ENCODE data around the gene NBPF3.

The NBPF3 gene

DNA sequence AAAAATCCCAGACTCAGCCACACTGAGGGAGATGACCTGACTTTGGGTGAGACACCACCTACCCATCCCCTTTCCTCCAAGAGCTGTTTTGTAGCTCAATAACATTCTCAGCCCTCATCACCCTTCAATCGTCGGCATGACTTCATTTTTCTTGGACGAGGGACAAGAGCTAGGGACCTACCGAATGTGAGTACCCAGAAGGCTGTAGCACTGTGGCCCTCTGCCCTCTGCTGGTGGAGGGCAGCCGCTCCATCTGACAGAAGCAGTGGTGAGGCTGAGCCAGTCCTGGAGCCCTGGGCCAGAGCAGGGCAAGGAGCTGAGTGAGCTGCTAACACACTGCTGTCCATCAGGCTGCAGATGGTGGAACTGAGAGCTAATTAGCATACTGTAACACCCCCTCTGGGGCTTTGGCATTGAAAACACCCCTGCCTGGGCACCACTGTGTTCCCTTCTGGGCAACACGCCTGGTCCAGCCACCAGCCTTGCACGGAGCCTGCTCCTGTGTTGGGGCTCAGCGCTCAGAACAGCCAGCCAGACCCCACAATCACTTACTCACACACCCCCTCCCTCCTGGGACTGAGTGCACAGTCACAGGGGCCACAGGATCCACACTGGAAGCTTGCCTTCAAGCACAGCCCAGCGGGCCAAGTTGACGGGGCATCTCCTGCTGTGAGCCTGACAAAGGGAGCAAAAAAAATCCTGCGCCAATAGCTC, 51.0 kb downstream of the NBPF3 start:
- DNase-seq (ENCODE audit: low read depth) = peak; percentile 21
- H3K4me3 ChIP-seq (ENCODE audit: low read depth, low read length) = no peak overlapping the region

- DNase-seq (ENCODE audit: low read depth) = no peak
- H3K4me3 ChIP-seq (ENCODE audit: low read depth, low read length) = no peak overlapping the region
These were observed 51.8 kb downstream of the NBPF3 start for GRCh38 chr1:21491488-21492355.

DNA sequence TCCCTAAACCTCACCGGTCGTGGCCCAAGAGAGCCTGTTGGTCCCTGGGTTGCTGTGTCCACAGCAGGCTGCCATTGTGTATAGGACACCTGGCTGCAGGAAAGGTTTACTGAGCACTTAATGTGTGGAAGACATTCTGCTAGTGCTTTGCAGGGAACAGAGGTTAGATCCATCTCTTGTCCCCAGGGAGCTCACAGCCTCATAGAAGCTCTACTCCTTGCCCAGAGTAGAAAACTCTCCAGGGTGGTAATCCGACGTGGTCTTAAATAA, 52.4 kb downstream of the NBPF3 start:
- no peak overlapping the region for H3K4me3 ChIP-seq (ENCODE audit: low read depth, low read length)
- DNase-seq (ENCODE audit: low read depth) = no peak

DNA sequence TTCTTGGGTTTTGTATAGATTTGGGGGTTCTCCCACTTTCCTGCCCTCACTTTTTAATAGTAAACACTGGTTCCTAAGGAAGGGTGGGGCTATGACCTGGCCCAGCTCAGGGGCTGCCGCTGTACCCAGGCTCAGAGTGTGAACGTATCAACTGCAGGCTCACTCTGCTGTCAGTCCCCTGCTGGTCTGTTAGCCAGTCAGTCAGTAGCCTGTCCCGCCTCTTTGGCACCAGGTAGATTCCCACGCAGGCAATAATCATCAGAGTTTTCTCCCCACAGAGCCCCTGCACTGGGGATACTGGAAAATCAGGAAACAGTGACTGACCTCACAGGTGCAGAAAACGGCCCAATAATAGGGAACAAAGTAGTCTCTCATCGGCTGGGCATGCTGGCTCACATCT, 54.3 kb downstream of the NBPF3 start:
- no peak for DNase-seq (ENCODE audit: low read depth)
- H3K4me3 ChIP-seq (ENCODE audit: low read depth, low read length) = no peak overlapping the region

DNA sequence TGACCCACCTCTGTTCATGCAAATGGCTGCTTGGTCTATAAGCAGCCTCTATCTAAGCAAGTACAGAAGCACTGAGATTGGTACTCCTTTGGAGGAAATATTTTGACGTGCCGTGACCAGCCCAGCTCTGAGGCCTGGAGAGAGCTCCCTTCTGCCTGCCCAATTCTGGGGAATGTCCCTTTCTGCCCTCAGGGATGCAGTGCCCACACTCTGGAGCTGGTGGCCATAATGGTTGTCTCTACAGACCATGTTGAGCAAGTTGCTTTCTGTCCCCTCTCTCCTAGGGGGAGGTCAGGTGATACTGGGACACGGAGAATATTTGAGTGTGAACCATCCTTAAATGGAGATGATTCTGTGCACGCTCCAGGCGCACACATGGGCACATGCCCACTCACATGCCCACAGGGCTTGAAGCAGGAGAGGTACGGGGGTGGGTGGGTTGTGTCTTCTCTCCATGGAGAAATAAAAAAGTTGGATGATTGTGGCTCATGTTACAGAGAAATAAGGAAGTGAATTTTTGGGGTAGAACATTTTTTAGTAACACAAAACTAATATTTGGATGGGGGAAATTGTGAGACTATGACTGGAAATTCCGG, 55.4 kb downstream of the NBPF3 start:
- no peak overlapping the region for H3K4me3 ChIP-seq (ENCODE audit: low read depth, low read length)
- no peak for DNase-seq (ENCODE audit: low read depth)

DNA sequence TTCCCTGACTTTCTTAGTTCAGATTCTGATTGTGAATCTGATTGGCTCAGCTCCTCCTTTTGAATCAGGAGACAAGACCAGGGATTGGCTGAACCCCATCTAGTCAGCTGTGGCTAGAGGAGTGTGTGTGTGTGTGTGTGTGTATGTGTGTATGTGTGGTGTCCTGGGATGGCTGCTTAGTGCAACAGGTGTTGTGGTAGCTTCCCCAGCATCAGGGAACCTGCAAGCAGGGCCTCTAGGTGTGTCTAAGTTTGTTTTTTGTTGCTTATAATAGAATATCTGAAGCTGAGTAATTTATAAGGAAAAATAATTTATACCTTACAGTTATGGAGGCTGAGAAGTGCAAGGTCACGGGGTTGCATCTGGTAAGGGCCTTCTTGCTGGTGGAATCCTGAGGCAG, 56.1 kb downstream of the NBPF3 start:
- no peak for DNase-seq (ENCODE audit: low read depth)

DNA sequence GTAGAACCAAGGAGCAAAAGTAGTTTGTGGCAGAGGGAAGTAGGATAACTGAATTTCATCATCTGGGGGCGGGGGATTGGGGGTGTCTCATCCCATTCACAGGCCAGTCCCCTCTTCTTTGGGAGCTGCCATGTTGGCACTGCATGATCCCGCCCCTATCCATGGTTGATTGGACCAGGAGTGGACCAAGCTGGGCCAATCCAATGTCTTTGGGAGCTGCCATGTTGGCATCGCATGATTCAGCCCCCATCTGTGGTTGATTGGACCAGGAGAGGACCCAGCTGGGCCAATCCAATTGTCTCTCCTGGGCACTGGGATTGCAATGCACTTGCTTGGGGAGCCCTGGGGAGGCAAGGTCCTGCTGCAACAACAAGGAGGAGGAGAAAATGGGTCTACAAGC, 56.9 kb downstream of the NBPF3 start:
- H3K4me3 ChIP-seq (ENCODE audit: low read depth, low read length) = no peak overlapping the region

More for the DNA sequence above, 56.1 kb downstream of the NBPF3 start:
- no peak overlapping the region for H3K4me3 ChIP-seq (ENCODE audit: low read depth, low read length)

GRCh38 chr1:21497466-21498061, 57.6 kb downstream of the NBPF3 start:
- no peak for DNase-seq (ENCODE audit: low read depth)
- H3K4me3 ChIP-seq (ENCODE audit: low read depth, low read length) = no peak overlapping the region

More for the DNA sequence above, 56.9 kb downstream of the NBPF3 start:
- DNase-seq (ENCODE audit: low read depth) = no peak

GRCh38 chr1:21499283-21499950, 59.5 kb downstream of the NBPF3 start:
- no peak overlapping the region for H3K4me3 ChIP-seq (ENCODE audit: low read depth, low read length)
- no peak for DNase-seq (ENCODE audit: low read depth)

- no peak for DNase-seq (ENCODE audit: low read depth)
- H3K4me3 ChIP-seq (ENCODE audit: low read depth, low read length) = no peak overlapping the region
These were observed 63.9 kb downstream of the NBPF3 start for GRCh38 chr1:21503706-21504377.

GRCh38 chr1:21506804-21507203, 66.9 kb downstream of the NBPF3 start:
- H3K4me3 ChIP-seq (ENCODE audit: low read depth, low read length) = no peak overlapping the region
- DNase-seq (ENCODE audit: low read depth) = no peak

GRCh38 chr1:21507511-21508270, 67.8 kb downstream of the NBPF3 start:
- no peak overlapping the region for H3K4me3 ChIP-seq (ENCODE audit: low read depth, low read length)
- DNase-seq (ENCODE audit: low read depth) = no peak

DNA sequence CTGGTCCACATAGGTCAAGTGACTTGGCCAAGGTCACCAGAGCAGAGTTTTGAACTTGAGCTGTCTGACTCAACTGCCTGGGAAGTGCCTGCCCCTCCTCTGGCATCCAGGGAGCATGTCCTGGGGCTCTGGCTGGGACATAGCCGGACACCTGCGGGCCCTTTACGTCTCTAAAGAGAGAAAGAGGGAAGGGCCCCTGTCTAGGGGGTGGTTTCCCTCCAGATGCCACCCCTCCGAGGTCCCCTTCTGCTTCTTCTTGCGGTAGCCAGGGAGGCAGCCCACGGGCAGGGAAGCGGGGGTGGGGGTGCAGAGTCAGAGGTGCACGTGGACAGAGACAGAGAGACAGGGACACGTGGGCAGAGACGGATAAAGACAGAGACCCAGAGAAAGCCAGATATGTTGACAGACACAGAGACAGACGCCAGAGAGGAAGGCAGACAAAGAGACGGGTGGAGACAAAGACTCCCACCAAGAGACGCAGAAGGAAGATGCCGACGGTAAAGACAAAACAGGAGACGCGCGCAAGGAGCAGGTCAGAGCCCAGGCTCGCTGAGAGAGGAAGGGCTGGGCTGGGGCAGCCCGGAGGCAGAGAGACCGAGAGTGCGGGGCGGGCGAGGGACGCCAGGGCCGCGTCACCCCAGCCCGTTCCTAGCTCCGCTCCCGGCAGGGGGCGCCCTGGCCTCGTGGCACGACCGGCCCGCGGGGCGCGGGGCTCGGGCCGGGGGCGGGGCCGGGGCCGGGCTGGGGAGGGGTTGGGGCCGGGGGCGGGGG, 68.8 kb downstream of the NBPF3 start:
- peak overlapping the region; percentile 50 for H3K4me3 ChIP-seq (ENCODE audit: low read depth, low read length)
- DNase-seq (ENCODE audit: low read depth) = no peak

DNA sequence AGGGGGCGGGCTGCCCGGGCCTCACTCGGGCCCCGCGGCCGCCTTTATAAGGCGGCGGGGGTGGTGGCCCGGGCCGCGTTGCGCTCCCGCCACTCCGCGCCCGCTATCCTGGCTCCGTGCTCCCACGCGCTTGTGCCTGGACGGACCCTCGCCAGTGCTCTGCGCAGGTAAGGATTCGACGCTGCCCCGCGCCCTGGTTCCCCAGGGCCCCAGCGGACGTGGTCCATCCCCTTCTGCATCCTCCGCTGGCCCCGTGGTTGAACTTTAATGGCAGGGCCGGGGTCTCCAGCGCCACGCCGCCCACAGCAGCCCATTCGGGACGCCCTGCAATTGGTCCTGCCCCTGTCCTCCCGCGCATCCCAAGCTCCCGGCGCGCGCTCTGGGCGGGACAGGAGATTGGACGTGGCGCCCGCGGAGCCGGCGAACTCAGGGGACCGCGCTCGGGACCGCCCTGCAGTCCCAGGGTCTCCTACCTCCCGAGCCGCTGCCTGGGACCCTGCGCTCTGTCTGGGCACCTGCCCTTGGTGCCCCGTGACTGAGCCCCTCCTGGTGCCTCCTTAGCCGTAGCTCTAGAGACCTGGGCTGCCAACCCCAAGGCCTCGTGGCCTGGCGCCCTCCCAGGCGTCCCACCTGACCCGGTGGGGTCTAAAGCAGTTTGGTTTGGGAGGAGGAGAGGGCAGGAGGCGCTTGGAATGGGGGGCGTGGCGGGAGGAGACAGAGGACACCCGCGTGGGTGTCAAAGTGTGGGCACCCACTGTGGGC, 69.6 kb downstream of the NBPF3 start, which contains the start of gene ALPL:
Gene ALPL (plus strand): TSS at position 73 of the 762 bp plus-strand sequence. CDS start 44,659 bp downstream, outside the sequence.
- peak within 1 kb of the TSS; percentile 50 for H3K4me3 ChIP-seq (ENCODE audit: low read depth, low read length)
- DNase-seq (ENCODE audit: low read depth) = no peak

DNA sequence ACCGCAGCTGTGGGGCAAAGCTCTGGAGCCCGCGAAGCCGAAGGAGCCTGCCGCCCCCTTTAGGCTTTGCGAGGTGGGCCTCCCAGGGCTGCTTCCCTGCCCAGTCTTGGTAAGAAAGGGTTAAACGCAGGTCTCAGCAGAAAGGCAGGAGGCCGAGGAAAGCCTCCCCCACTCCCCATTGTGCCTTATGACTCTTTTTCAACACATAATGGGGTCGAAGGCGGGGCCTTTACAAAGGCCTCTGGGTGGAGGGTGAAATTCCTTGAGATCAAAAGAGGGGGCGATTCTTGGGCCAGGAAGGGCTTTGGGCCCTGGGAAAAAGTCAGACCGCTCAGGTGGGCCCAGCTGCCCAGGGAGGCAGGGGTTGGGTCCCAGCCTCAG, 70.2 kb downstream of the NBPF3 start:
- H3K4me3 ChIP-seq (ENCODE audit: low read depth, low read length) = peak overlapping the region; percentile 50
- no peak for DNase-seq (ENCODE audit: low read depth)

DNA sequence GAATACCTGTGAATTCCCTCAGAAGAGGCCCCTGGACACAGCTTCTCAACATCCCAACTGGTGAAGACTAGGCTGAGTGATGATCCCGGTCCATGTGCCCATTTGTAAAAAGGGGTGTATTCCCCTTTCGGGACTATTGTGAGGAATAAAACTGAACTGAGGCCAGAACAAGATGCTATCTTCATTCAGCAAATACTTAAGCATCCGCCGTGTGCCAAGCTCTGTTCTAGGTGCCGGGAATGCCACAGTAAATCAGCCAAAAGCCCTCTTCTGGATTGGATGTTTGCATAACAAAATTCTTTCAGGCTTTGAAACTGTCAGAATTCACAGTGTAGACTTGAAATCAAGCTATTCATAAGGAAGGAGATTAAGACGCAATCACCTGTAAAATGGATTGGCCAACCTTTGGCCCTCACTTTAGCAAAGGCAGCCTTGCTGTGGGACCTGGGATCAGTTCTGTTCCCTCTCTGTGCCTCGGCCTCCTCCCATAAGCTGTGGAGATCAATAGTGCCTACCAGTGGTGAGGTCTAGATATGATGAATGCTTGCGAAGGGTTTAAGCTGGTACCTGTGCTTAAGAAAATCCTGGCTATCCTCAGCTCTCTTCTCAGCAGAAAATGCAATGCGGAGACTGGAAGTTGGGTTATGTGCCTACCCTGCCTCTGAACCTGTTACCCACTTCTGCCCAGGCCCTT, 71.1 kb downstream of the NBPF3 start:
- no peak overlapping the region for H3K4me3 ChIP-seq (ENCODE audit: low read depth, low read length)
- no peak for DNase-seq (ENCODE audit: low read depth)

All from skeletal muscle cell (primary cell).